Medulla oblongata (tissue), 1 donor: Measurements from ENCODE around the gene CIDEB.
"Not testable (repeated sequence)": the region's sequence is repeated elsewhere in the genome, so short reads cannot be mapped to it uniquely, and the experiment has no call there.

Source experiments
- DNase-seq: peaks from one replicate; pipeline ENCODE4 v3.0.0-alpha.2; 2015; ENCODE audit errors: extremely low spot score

Gene CIDEB

DNA sequence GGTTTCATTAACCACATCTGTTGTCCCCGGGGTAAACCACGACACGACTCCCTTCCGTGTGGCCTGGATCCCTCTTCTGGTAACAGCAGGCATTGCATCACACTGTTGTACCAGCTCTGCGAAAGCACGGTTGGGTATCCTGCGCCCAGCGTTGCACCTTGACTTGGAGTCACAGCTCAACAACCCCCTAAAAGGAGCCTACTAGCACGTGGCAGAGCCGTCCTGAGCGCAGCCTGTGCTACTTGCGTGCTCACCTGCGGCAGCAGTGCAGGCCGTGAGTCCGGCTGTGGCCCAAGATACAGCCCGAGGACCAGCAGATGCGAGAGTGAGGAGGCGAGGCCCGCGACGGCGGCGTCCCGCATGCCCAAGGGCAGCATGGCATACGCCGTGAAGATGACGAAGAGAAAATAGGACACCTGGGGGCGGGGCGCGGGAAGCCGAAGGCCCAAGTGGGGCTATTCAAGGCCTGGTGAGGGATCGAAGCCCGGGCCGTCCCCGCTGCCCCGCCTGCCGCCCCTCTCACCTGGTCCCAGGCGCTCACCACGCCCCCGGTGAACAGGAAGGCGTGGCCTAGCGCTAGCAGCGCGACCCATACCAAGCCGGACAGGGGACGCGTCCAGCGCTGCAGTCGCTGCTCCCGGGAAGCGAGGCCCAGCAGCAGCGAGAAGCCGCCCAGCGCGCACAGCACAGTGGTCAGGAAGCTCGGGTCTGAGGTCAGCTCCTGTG lies 24.7 kb upstream of the CIDEB start:
- peak; percentile 79 for DNase-seq

- no peak for DNase-seq
Observed at GRCh38 chr14:24331731-24332267, 24.0 kb upstream of the CIDEB start.

GRCh38 chr14:24330973-24331674 lies 23.3 kb upstream of the CIDEB start:
- DNase-seq = no peak

- peak; percentile 66 for DNase-seq
Observed at GRCh38 chr14:24329736-24330135, 22.0 kb upstream of the CIDEB start.

DNA sequence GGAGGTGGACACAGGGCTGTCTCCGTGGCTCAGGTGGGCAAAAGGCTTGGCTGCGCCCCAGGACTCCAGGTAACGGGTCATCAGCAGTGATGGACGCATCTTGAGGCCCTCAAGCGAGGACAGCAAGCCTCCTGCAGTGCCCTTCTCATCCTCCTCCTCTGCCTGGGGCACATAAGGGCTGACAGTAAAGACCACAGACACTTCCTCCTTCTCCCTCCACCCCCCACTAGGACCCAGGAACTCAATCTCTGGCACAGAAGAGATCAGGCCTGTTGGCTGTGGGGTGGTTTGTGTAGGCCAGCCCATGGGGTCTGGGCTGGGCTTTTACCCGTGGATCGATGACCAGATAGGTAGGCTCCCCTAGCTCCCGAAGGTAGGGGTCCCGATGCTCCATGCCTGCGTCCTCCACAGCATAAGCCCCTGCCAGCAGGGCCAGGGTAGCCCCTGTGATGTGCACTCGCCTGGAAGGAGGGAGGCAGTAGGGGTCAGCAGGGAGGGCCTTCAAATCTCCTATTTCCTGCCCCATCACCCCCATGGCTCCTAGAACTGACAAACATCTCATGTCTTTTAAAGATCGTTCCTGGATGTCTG lies 21.4 kb upstream of the CIDEB start:
- no peak for DNase-seq

GRCh38 chr14:24327914-24328313 lies 20.1 kb upstream of the CIDEB start:
- DNase-seq = not testable (repeated sequence)

GRCh38 chr14:24327303-24327702 lies 19.5 kb upstream of the CIDEB start:
- DNase-seq = no peak

- no peak for DNase-seq
Observed at GRCh38 chr14:24325963-24326362, 18.2 kb upstream of the CIDEB start.

DNA sequence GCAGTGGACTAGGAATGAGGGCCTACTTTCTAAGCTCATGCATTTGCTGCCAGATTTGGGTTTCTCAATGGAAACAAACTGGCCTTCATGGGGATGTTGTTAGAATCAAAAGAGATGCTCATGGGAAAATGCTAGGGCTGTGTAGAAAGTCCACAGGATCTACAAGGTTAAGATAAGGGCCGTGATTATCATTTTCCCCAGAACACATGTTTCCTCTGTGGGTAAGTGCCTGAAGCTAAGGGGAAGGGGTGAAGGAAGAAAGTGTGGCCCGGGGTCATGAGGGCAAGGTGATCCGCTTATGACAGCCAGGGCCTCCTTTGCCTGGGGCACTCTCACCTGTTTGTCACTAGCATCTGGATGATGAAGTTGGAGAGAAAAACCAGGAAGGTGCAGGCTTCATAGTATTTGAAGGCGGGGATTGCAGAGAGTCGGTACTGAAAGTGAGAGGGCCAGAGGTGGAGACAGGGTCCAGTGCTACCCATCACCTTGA lies 17.3 kb upstream of the CIDEB start:
- DNase-seq = no peak

DNA sequence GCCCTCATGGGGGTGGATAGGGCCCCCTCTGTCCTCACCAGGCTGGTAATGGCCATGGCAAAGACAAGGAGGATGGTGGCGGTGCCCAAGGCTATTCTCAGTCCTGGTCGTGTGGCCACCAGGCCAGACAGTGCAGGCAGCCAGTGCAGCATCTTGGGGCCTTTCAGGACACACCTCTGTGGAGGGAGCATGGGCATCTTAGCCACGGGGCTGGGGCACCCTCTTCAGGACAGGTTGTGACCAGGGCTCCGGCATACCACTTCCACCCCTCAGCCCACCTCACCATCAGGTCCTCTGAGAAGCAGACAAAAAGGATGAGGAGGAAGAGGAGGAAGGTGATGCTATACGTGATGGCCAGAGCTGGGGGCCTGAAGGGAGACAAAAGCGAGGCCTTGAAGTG lies 16.2 kb upstream of the CIDEB start:
- no peak for DNase-seq

DNA sequence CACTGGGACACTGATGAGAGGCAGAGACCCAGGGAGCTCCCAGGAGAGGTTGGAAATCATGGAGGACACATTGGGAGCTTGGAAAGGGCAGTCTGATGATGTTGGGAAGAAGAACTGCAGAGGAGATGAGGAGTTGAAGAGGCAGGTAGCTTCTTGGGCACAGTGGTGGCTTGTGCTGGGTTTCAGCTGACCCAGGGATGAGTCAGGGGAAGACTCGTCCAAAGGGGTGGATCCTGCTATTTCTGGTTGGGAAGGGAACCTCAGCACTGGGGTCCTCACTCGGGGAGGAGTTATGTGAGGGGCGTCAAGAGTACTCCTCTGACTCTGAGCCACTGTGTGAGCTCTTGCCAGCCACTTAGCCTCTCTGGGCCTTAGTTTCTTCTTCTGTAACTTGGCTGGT lies 15.6 kb upstream of the CIDEB start:
- no peak for DNase-seq

DNA sequence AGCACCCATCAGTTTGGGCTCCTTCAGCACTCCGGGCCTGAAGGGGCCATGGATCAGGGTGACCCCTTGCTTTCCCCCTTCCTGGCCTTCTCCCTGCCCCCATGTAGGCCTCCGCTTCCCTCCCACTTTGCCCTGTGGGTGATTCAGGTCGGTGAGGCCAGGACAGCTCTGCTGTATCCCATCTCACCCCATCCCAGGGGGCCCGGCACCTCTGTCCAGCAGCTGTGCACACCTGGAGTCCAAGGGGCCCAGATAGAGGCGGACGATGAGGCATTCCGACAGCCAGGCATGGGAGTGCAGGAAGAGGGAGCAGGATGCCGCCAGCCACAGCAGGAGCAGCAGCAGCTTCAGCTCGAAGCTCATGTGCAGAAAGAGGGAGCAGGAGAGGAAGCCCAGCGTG lies 14.9 kb upstream of the CIDEB start:
- no peak for DNase-seq

GRCh38 chr14:24321212-24321975 lies 13.6 kb upstream of the CIDEB start:
- no peak for DNase-seq

GRCh38 chr14:24317141-24317928 lies 9.6 kb upstream of the CIDEB start:
- no peak for DNase-seq

DNA sequence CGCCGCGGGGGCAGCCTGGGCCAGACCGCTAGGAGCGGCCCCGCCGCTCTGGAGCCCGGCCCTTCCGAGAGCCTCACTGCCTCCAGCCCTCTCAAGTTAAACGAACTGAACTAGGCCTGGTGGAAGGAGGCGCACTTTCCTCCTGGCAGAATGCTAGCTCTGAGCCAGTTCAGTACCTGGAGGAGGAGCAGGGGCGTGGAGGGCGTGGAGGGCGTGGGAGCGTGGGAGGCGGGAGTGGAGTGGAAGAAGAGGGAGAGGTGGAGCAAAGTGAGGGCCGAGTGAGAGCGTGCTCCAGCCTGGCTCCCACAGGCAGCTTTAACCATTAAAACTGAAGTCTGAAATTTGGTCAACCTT lies 8.8 kb upstream of the CIDEB start:
- no peak for DNase-seq

DNA sequence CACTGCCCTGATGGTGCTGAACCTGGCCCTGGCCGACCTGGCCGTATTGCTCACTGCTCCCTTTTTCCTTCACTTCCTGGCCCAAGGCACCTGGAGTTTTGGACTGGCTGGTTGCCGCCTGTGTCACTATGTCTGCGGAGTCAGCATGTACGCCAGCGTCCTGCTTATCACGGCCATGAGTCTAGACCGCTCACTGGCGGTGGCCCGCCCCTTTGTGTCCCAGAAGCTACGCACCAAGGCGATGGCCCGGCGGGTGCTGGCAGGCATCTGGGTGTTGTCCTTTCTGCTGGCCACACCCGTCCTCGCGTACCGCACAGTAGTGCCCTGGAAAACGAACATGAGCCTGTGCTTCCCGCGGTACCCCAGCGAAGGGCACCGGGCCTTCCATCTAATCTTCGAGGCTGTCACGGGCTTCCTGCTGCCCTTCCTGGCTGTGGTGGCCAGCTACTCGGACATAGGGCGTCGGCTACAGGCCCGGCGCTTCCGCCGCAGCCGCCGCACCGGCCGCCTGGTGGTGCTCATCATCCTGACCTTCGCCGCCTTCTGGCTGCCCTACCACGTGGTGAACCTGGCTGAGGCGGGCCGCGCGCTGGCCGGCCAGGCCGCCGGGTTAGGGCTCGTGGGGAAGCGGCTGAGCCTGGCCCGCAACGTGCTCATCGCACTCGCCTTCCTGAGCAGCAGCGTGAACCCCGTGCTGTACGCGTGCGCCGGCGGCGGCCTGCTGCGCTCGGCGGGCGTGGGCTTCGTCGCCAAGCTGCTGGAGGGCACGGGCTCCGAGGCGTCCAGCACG lies 8.2 kb upstream of the CIDEB start:
- no peak for DNase-seq

GRCh38 chr14:24315243-24315806 lies 7.5 kb upstream of the CIDEB start:
- no peak for DNase-seq

- DNase-seq = no peak
Observed at GRCh38 chr14:24314377-24315193, 6.8 kb upstream of the CIDEB start.

- peak; percentile 64 for DNase-seq
Observed at GRCh38 chr14:24313913-24314312, 6.1 kb upstream of the CIDEB start.
